ENCODE measurements around the gene ABCF2. TPM values are rescaled to one million over a fixed set of nuclear protein-coding genes. Genes with fewer than 3 reads are reported as not detected.
A peak's percentile ranks its signal among the peaks of the same experiment; 100 is the strongest.

ABCF2 gene
- total RNA-seq: 10 to 100 TPM; 27.1 to 40.6 TPM
- polyA plus RNA-seq (ENCODE audit: insufficient read length in 6 of 6): 10 to 100 TPM; 20.3 to 31.6 (median 24.1) TPM
- long read RNA-seq, donor 1, transcript ABCF2-201 (15 exons, 3,546 nt): major isoform, 6 of 8 reads
- long read RNA-seq, donor 1, partial matches to known transcripts: 0 of 8 reads
- long read RNA-seq, donor 1, other reads (novel, unspliced or antisense): 0 of 8 reads
- long read RNA-seq, donor 2, partial matches to known transcripts: 0 of 4 reads
- long read RNA-seq, donor 2, other reads (novel, unspliced or antisense): 0 of 4 reads
- long read RNA-seq, donor 3, transcript ABCF2-201 (15 exons, 3,546 nt): major isoform, 6 of 6 reads
- long read RNA-seq, donor 3, partial matches to known transcripts: 0 of 6 reads
- long read RNA-seq, donor 3, other reads (novel, unspliced or antisense): 0 of 6 reads
- long read RNA-seq, donor 4, transcript ABCF2-201 (15 exons, 3,546 nt): major isoform, 8 of 10 reads
- long read RNA-seq, donor 4, partial matches to known transcripts: 2 of 10 reads
- long read RNA-seq, donor 4, other reads (novel, unspliced or antisense): 0 of 10 reads
- long read RNA-seq, donor 5, partial matches to known transcripts: 0 of 6 reads
- long read RNA-seq, donor 5, other reads (novel, unspliced or antisense): 0 of 6 reads
- long read RNA-seq, donor 6, partial matches to known transcripts: 0 of 3 reads
- long read RNA-seq, donor 6, other reads (novel, unspliced or antisense): 0 of 3 reads
- long read RNA-seq, donor 7, transcript ABCF2-201 (15 exons, 3,546 nt): major isoform, 5 of 5 reads
- long read RNA-seq, donor 7, partial matches to known transcripts: 0 of 5 reads
- long read RNA-seq, donor 7, other reads (novel, unspliced or antisense): 0 of 5 reads
- long read RNA-seq, donor 8, transcript ABCF2-201 (15 exons, 3,546 nt): major isoform, 8 of 8 reads
- long read RNA-seq, donor 8, partial matches to known transcripts: 0 of 8 reads
- long read RNA-seq, donor 8, other reads (novel, unspliced or antisense): 0 of 8 reads
- long read RNA-seq, donor 9: 0 reads
- long read RNA-seq, donor 10, transcript ABCF2-201 (15 exons, 3,546 nt): major isoform, 24 of 30 reads
- long read RNA-seq, donor 10, partial matches to known transcripts: 5 of 30 reads
- long read RNA-seq, donor 10, other reads (novel, unspliced or antisense): 1 of 30 reads
- long read RNA-seq, donor 11, partial matches to known transcripts: 5 of 10 reads
- long read RNA-seq, donor 11, other reads (novel, unspliced or antisense): 0 of 10 reads
- long read RNA-seq, donor 12, partial matches to known transcripts: 0 of 3 reads
- long read RNA-seq, donor 12, other reads (novel, unspliced or antisense): 0 of 3 reads

- TF ChIP-seq, protein P1, sequence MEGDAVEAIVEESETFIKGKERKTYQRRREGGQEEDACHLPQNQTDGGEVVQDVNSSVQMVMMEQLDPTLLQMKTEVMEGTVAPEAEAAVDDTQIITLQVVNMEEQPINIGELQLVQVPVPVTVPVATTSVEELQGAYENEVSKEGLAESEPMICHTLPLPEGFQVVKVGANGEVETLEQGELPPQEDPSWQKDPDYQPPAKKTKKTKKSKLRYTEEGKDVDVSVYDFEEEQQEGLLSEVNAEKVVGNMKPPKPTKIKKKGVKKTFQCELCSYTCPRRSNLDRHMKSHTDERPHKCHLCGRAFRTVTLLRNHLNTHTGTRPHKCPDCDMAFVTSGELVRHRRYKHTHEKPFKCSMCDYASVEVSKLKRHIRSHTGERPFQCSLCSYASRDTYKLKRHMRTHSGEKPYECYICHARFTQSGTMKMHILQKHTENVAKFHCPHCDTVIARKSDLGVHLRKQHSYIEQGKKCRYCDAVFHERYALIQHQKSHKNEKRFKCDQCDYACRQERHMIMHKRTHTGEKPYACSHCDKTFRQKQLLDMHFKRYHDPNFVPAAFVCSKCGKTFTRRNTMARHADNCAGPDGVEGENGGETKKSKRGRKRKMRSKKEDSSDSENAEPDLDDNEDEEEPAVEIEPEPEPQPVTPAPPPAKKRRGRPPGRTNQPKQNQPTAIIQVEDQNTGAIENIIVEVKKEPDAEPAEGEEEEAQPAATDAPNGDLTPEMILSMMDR (IDR thresholded peaks at IDR 0.05): no peak
These were observed at the start of gene ABCF2 for GRCh38 chr7:151226875-151227782. Gene ABCF2, minus strand, starts transcription at chr7:151227205. Its CDS starts 747 bp downstream, at chr7:151226458.

DNA sequence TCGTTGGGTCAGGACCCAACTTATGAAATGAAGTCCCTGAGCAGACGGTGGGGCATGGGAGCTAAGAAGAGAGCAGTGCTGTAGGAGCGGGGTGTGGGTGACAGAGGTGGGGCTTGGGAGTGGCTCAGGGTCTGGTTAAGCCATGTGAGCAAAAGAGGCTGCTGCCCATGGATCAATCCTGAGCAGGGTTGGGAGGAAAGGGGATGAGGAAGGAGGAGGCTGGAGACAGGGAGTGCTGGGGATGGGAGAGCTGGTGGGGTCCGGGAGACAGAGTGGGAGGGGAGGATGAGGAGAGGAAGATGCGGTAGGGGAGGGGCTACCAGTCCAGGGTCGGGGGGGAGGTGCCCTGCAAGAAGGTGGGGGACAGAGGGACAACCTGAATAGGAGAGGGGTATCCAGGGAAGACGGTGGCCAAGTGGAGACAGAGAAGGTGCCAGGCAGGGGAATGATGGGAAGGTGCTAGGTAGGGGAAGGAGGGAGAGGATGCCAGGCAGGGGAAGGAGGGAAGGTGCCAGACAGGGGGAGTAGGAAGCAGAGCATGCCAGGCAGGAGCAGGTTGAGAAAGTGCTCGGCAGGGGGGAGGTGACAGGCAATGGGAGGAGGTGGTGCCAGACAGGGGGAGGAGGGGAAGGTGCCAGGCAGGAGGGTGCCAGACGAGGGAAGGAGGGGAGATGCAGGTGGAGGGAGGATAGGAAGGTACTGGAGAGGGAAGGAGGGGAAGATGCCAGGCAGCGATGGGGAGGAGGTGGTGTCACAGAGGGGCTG lies 49.0 kb upstream of the ABCF2 start:
- Histone ChIP-seq H3K4me1 (peaks cover 6 to 56% of the 10 kb centered on the region in 2 donors), H3K27me3 (peaks cover 0 to 17% of the 10 kb centered on the region in 2 donors), H3K27ac (no peak overlapping the region), H3K9me3 (no peaks in the 10 kb centered on the region), H3K36me3 (no peaks in the 10 kb centered on the region), H3K4me3 (peak overlapping the region in 1 of 2 donors; percentile 34)
- peak; percentile 21 for ATAC-seq
- intact Hi-C loops (cut with DNase I): no loop called here
- DNase-seq: no peak
- TF ChIP-seq, protein P1 (IDR thresholded peaks at IDR 0.05): no peak

More at GRCh38 chr7:151226875-151227782, at the start of gene ABCF2:
- Histone ChIP-seq H3K27ac (peak within 1 kb of the TSS; percentile 74 to 86), H3K36me3 (peaks cover 0 to 29% of the 10 kb centered on the region in 2 donors), H3K27me3 (no peaks in the 10 kb centered on the region), H3K4me3 (peak within 1 kb of the TSS; percentile 89 to 96), H3K9me3 (no peaks in the 10 kb centered on the region), H3K4me1 (peaks cover 12 to 34% of the 10 kb centered on the region in 2 donors)
- peak; percentile 98 to 100 (median 99) for DNase-seq
- ATAC-seq: peak; percentile 99
- intact Hi-C loops (cut with DNase I): no loop called here

- TF ChIP-seq, protein P1 (IDR thresholded peaks at IDR 0.05): no peak
- Histone ChIP-seq H3K4me3 (peak overlapping the region in 1 of 2 donors; percentile 34), H3K27me3 (peaks cover 0 to 10% of the 10 kb centered on the region in 2 donors), H3K36me3 (no peaks in the 10 kb centered on the region), H3K4me1 (peaks cover 6 to 61% of the 10 kb centered on the region in 2 donors), H3K9me3 (no peaks in the 10 kb centered on the region), H3K27ac (peak overlapping the region in 1 of 2 donors; percentile 88)
- intact Hi-C loops (cut with DNase I): no loop called here
- no peak for DNase-seq
- no peak for ATAC-seq
These were observed 48.2 kb upstream of the ABCF2 start for GRCh38 chr7:151274936-151275812.
